GM23338 (cell line): ENCODE data around the gene IRF2BP2.

Experiments used
- EZH2 ChIP-seq: fragments of 200-600 bp; sonication (generic); IDR thresholded peaks from one replicate; pipeline ENCODE4 v1.8.0; 2017; ENCODE audit warnings: antibody characterized with exemption, mild to moderate bottlenecking, low read depth; ENCODE audit not compliant: unreplicated experiment
- EZH2phosphoT487 ChIP-seq: fragments of 200-600 bp; sonication (generic); IDR thresholded peaks from one replicate; pipeline ENCODE4 v1.8.1; 2018; ENCODE audit warnings: antibody characterized with exemption; ENCODE audit not compliant: unreplicated experiment
- NANOG ChIP-seq: IDR thresholded peaks from 2 replicates; pipeline ENCODE4 v1.6.1; 2016; ENCODE audit warnings: antibody characterized with exemption, borderline replicate concordance
- POLR2AphosphoS5 ChIP-seq: IDR thresholded peaks from 2 replicates; pipeline ENCODE4 v1.6.1; 2016; ENCODE audit warnings: antibody characterized with exemption, low read depth
- STAT1 ChIP-seq: IDR thresholded peaks from one replicate; pipeline ENCODE4 v1.6.1; 2016; ENCODE audit warnings: antibody characterized with exemption; ENCODE audit not compliant: unreplicated experiment
- ZNF331 ChIP-seq: fragments of 250-450 bp; sonication (Bioruptor Pico); IDR thresholded peaks from 2 replicates; pipeline ENCODE4 v1.5.0; 2020; ENCODE audit warnings: low read depth, mild to moderate bottlenecking, moderate library complexity
- TF ChIP-seq, protein P1 (sequence below), 2 experiments: fragments of 200-600 bp in 1 of 2; sonication (generic) in 1 of 2; conservative IDR thresholded peaks; 2 replicates each; pipeline versions ENCODE4 v1.5.1 to v1.6.1; 2016 to 2017; ENCODE audit warnings: antibody characterized with exemption in 2 of 2, low read depth in 2 of 2, mild to moderate bottlenecking in 2 of 2, moderate library complexity in 1 of 2

- TF ChIP-seq, protein P1, sequence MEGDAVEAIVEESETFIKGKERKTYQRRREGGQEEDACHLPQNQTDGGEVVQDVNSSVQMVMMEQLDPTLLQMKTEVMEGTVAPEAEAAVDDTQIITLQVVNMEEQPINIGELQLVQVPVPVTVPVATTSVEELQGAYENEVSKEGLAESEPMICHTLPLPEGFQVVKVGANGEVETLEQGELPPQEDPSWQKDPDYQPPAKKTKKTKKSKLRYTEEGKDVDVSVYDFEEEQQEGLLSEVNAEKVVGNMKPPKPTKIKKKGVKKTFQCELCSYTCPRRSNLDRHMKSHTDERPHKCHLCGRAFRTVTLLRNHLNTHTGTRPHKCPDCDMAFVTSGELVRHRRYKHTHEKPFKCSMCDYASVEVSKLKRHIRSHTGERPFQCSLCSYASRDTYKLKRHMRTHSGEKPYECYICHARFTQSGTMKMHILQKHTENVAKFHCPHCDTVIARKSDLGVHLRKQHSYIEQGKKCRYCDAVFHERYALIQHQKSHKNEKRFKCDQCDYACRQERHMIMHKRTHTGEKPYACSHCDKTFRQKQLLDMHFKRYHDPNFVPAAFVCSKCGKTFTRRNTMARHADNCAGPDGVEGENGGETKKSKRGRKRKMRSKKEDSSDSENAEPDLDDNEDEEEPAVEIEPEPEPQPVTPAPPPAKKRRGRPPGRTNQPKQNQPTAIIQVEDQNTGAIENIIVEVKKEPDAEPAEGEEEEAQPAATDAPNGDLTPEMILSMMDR (conservative IDR thresholded peaks at IDR 0.05; ENCODE audit: low read depth in 2 of 2) = 0 out of 4 replicates have a peak, but pooled peaks of 1 of the 2 experiments have one; percentile 14
- TF ChIP-seq EZH2 (no peak), STAT1 (no peak), POLR2AphosphoS5 (peak; percentile 82), NANOG (no peak), EZH2phosphoT487 (no peak), ZNF331 (CRISPR knock-in tag) (no peak)
Measured at GRCh38 chr1:234611225-234611846, 1.4 kb upstream of the IRF2BP2 start.
